Coronary artery (tissue), 2 donors: Measurements from ENCODE around the gene CERKL.

Experiments used
- DNase-seq: peaks from one replicate; pipeline ENCODE4 v3.0.0-alpha.2; 2017; ENCODE audit warnings: low spot score
- H3K27ac ChIP-seq, 2 donors: fragments of 200-600 bp; sonication (generic); one replicate each; pipeline ENCODE4 v1.5.1; 2016 to 2019
- H3K4me3 ChIP-seq: fragments of 200-600 bp; sonication (generic); 2 replicates; pipeline ENCODE4 v1.5.1; 2016; ENCODE audit warnings: mild to moderate bottlenecking, moderate library complexity
- CTCF ChIP-seq: fragments of 200-600 bp; sonication (generic); IDR thresholded peaks from one replicate; pipeline ENCODE4 v1.5.1; 2019; ENCODE audit warnings: antibody characterized with exemption

The CERKL gene

DNA sequence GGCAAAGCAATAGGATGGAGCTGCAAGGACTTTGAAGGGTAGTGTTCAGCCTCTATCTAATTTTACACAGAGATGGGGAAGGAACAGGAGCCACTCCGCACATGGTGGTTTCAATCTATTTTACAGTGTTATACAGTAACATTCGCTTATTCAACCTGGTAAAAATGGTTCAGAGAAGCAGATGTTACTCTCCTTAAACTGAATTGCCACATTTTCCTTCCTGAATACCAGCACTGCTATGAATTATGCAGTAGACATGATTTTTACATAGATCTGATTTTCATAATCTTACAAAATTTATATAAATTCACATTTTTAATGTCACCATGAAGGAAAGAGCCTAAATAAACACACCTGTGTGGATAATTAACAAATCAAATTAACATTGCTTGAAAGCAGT, 114.7 kb downstream of the CERKL start:
- no peak for TF ChIP-seq CTCF
- no peak for DNase-seq
- H3K27ac ChIP-seq = no peak overlapping the region
- no peak overlapping the region for H3K4me3 ChIP-seq

GRCh38 chr2:181540421-181540820, 116.5 kb downstream of the CERKL start:
- no peak for TF ChIP-seq CTCF
- Histone ChIP-seq H3K4me3 (no peak overlapping the region), H3K27ac (no peak overlapping the region)
- DNase-seq = no peak

DNA sequence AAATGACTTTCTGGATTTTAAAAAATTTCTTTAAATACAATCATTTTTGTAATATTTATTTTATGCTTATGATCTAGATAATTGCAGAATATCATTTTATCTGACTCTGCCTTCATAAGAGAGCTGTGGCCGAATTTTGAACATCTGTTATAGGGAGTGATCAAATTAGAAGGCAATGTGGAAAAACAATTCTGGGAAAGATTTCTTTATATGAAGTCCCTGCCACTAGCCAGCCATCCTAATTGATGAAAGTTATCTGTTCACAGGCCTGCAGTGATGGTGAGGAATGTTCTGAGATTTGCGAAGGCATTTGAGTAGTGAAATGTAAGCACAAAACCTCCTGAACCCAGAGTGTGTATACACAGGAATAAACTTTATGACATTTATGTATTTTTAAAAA, 120.2 kb downstream of the CERKL start:
- no peak overlapping the region for H3K27ac ChIP-seq
- no peak for DNase-seq
- no peak overlapping the region for H3K4me3 ChIP-seq
- TF ChIP-seq CTCF = no peak

DNA sequence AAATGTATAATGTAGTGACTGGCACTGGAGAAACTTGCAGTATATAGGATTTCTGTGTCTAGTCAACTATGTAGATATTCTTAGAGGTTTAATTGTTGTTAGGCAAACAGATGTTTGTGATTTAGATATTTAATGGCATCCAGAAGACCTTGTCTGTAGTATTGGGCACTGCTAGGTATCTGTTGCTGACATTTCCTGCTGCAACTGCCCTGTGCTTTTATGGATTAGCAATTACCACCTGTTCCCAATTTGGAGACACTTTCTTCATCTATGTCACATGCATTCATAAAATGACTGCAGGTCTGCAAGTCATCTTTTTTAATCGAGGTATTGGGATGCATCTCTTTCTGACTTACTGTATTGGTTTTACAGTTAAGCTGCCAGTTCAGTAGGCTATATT, 128.5 kb downstream of the CERKL start:
- TF ChIP-seq CTCF = no peak
- no peak overlapping the region for H3K27ac ChIP-seq
- no peak for DNase-seq
- H3K4me3 ChIP-seq = no peak overlapping the region

DNA sequence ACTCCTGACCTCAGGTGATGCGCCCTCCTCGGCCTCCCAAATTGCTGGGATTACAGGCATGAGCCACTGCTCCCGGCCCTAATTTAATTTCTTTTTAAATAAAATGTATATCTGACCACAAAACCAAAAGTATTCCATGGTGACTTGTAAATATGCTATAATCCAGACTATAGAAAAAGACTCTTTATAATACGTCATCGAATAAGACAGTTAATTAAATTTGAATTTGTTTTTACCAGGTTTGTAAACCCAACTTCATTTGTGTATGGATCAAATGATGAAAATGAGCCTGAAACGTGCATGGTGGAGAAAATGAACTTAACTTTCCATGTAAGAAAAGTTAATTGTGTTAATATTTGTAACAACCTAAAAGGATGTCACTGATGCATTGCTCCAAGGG, 129.8 kb downstream of the CERKL start:
- TF ChIP-seq CTCF = no peak
- no peak for DNase-seq
- no peak overlapping the region for H3K27ac ChIP-seq
- H3K4me3 ChIP-seq = no peak overlapping the region

DNA sequence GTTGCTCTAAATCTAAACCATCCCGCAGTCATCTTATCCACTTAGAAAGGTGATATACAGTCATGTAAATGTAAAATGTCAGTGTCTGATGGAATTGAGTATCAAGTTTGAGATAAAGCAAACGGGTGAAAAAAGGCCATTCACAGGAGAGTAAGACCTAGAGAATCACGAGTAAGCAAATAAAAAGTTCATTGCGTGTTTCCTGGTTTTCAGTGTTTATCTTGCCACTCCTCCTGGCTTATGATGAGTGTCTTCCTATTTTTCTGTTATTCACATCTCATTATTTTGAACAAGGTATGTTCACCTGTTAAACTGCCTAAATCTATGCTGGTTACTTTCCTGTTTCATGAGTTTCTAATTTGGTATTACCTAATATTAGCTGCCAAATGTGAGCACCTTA, 130.9 kb downstream of the CERKL start:
- Histone ChIP-seq H3K27ac (no peak overlapping the region), H3K4me3 (no peak overlapping the region)
- no peak for TF ChIP-seq CTCF
- DNase-seq = no peak

DNA sequence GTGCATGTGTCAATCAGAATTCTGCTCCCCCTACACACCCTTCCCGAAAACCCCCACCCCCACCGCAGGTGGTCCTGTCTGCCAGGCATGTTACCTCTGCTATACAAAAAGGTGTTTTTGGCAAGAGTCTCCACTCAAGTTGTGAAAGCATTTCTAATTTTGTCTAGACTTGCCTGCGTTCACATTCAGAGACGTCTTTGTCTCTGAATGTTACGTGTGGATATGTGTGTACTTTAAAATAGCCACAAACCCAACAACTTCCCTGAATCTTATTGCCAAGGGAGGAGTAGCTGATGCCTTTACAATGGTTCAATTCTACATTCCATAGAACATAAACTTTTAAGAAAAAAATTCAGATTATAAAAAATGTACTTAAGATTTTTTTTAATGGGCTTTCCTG, 133.1 kb downstream of the CERKL start:
- DNase-seq = no peak
- no peak for TF ChIP-seq CTCF
- Histone ChIP-seq H3K4me3 (no peak overlapping the region), H3K27ac (no peak overlapping the region)
